Measurements from ENCODE around the gene SLC10A7.

The SLC10A7 gene

DNA sequence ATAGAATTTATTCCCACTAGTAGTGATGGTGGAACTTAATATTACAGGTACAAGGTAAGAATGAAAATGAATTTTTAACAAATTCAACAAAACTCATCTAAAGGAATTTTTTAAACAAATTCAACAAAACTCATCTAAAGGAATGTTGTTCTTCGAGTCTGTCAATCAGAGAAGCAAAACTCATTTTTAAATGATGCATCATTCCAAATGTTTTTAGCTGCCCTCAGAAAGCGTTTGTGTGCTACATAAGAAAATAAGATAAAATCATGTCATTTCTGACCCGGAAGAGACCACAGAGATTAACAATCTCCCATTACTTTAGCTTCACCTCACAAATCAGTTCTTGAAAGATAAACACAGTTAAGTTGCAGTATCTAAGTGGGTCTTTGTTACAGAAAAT lies 178.0 kb downstream of the SLC10A7 start:
- DNase-seq = no peak

DNA sequence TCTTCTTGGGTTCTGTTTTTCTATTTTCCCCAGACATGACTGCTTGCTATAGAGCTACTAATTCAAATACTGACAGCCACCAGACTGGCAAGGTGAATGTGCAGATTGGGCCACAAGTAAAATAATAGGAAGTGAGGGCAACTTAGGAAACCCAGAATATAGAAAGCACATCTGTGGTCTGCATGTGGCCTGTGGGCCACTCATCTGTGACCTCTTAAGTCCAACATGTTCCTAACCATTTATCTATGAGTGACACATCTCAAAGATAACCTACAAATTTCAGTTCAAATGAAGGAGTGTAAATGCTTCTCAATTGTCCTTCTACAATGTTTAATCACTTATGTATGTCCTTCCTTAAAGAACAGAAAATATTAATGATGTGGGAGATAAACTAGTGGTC lies 178.5 kb downstream of the SLC10A7 start:
- no peak for DNase-seq

- DNase-seq = peak; percentile 15
Observed at GRCh38 chr4:146342600-146343192, 179.0 kb downstream of the SLC10A7 start.

DNA sequence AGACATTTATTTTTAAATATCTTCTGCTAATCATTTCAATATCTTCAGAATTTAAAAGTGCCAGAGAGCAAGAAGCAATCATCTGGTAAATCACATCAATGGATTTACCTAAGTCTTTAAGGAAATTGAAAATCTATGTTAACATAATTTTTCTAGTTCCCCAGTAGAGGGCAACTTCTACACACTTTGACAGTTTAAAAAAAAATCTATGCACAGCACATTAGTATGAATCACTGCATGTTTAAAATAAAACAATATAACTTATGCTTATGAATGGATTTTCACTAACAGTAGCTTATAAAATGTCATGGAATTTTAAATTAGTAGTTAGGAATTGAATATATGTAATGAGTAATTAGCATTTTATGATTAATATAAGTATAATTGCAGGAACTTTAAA lies 180.9 kb downstream of the SLC10A7 start:
- DNase-seq = peak; percentile 24

GRCh38 chr4:146338512-146338911 lies 183.2 kb downstream of the SLC10A7 start:
- no peak for DNase-seq

- peak; percentile 18 for DNase-seq
Observed at GRCh38 chr4:146336410-146336807, 185.3 kb downstream of the SLC10A7 start.

- peak; percentile 14 for DNase-seq
Observed at GRCh38 chr4:146335763-146336409, 185.9 kb downstream of the SLC10A7 start.

DNA sequence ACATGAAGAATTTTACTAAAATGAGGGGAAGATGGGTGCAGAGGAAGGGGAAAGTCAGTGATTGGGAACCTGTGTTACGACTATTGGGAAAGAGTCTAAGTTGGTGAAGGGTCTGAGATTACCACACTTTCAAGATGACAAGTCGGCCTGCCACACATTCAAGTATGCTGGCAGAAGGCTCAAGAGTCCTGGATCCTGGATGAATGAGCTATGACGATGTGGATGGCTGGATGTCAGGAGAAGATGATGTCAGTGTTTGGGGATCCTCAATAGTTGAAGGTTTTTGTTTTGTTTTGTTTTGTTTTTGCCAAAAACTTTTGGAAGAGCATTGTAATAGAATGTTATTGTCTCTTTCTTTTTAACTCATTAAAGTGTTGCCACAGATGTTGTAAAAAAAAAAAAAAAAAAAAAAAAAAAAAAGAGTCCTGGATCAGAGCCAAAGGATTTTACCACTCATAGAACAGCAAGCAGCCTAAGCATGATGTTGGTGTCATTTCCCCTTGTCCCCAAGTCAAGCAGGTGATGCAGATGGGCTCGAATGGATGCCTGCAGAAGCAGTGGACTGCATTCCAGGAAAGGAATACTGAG lies 186.8 kb downstream of the SLC10A7 start:
- DNase-seq = no peak

DNA sequence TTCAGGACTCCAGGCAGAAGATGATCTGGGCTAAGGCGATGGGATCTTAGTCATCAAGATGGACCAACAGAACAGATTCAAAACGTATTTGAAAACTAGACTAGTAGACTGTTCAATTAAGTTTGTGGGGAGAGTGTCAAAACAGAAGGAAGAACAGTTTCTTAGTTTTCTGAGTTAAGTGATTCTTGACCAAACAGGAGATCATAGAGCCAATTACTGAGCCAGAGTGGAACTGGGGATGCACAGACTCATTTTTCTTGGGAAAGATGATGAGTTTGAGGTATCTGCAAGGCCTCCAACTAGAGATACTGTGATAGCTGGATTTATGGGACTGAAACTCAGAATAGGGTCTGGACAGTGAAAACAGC lies 187.9 kb downstream of the SLC10A7 start:
- DNase-seq = no peak

DNA sequence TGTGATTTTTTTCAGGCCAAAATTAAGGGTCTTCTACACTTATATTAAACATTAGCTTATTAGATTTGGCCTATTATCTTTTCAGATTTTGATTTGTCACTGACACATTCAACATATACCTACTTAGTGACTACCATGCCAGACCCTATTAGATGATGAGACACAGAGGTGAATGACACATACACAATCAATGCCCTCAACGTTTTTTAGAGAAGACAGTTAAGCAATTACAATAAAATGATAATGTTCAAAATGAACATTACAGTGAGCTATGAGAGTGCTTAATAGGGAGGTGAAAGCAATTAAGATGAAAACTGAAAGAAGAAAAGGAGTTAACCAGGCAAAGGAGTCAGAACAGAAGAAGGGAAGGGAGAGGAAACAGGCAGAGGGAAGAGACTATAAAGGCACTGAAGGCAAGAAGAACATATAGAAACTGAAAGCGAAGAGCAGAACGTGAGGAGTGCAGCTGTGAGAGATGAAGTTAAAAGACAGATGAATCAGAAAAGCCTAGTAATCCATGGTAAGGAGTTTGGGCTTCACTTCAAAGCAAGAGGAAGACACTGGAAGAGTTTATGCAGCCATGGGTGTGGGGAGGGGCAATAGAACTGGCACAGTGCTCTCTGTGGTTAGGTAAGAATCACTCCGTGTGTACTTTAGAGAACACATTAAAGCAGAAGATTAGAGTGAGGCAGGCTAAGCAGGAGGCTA lies 188.4 kb downstream of the SLC10A7 start:
- DNase-seq = no peak

GRCh38 chr4:146330392-146330791 lies 191.3 kb downstream of the SLC10A7 start:
- DNase-seq = no peak

DNA sequence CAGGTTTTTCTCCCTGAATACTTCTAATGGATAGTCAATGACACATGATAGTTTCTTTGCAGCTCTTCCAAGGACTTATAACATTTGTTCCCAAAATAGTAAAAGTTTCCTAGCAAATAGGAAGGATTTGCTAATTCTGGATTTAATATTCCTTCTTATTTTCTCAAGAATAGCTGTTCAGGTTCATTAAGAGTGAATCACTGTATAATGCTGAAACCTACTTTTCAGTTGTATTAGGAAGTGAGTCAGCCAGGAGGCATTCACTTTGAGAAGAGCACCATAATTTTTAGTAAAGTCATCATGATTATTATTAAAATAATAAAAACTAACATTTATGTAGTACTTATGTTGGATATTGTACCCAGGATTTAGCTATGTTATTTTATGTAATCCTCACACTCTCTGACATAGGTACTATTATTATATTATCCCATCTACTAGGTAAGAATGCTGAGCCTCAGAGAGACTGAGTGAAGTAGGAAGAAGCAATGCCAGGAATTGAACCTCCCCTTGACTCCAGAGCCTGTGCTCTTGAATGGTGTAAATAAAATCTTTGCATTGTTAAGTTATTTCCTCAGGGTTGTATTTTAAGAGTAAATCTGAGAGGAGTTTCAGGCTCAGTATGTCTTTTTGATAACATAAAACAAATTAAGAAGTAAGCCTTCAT lies 192.6 kb downstream of the SLC10A7 start:
- no peak for DNase-seq

GRCh38 chr4:146327859-146328650 lies 193.7 kb downstream of the SLC10A7 start:
- no peak for DNase-seq

- no peak for DNase-seq
Observed at GRCh38 chr4:146318894-146319293, 202.8 kb downstream of the SLC10A7 start.

DNA sequence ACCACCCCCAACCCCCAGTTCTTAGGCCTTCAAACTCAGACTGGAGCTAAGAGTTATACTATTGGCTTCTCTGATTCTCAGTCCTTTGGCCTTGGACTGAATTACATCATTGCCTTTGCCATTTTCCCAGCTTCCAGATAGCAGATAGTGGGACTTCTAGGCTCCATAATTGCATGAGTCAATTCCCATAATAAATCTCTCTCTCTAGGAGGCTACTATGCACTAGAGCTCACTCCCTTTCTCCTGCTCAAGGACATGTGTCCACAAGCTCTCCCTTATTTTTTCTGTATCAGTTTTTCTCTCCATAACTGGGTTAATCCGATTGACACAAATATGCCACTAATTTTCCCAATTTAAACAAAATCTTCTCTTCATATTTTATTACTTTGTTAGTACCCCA lies 204.0 kb downstream of the SLC10A7 start:
- DNase-seq = no peak

DNA sequence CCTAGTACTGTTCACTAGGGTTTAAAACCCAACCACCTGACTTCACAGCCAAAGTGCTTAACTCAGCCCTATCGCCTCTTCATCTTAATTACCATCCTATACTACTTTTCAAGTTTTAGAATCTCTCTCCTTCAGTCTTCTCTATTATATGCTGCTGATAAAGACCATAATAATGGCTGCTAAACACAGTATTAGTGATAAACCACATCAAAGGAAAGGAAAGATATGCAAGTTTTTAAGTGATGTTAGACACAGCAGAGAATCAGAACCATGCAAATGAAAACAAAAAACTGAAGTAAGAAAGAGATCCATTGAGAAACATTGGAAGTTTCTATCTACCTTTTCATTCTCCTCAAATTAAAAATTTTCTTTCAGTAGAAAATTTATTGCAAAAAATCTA lies 206.6 kb downstream of the SLC10A7 start:
- no peak for DNase-seq

- DNase-seq = no peak
Observed at GRCh38 chr4:146311238-146311970, 210.3 kb downstream of the SLC10A7 start.

- DNase-seq = no peak
Observed at GRCh38 chr4:146310319-146311021, 211.3 kb downstream of the SLC10A7 start.

DNA sequence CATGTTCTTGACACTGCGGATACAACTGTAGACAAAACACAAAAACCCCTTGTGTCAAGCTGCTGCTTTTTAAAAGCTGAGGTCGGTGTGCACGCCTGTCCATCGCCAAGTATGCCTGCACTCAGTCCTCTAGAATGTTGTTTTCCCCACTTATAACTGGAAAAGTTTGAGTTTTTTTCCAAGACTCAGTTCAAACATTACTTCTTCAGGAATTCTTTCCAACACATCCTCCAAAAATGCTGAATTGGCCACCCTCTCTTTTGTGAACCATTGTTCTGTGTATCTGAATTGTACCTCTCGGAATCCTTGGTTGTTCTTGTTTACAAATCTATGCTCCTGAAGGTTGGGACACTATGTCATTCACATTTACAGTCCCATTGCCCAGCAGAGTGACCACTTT lies 212.8 kb downstream of the SLC10A7 start:
- DNase-seq = no peak

DNA sequence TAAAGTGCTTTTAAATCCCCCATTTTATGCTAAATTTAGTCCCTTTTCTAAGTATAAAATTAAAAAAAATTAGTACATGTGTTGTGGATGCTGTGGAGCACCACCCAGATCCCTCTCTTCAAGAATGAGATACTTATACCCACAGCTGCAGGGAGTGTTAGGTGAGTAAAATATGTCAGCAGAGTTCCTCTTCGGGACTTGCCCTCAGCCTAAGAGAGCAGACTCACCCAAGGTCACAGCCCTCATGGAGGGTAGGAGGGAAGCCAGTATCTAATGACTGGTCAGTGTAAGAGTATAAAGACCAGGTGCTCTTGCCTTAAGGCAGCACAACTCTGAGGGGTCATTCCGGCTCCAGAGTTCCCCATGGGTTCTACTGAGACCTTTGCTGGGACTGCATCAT lies 218.9 kb downstream of the SLC10A7 start:
- no peak for DNase-seq

DNA sequence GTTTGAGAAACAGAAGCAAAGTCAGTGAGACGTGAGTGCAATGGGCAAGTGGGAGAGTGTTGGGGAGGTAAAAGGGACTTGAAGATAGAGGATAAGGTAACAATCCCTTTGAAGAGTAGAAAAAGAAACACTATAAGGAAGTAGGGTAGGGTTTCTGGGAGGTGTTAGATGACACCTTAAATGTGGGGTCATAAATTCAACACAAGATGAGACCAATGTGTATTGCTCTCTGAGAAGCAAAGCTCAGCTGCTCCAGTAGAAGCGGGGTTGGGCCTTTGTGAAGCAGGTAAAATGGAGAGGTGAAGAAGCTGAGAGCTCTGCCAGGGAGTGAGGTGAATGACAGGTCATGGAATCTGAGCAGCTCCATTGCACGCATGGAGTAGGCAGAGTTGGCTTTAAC lies 222.1 kb downstream of the SLC10A7 start:
- DNase-seq = no peak
